ENCODE data around the gene ANKRD42.

GRCh38 chr11:83172551-83172950 lies 21.0 kb upstream of the ANKRD42 start:
- TF ChIP-seq POLR2A (IDR thresholded peaks at IDR 0.05; ENCODE audit: low read depth, low read length): no peak
- TF ChIP-seq POU2F2 (IDR thresholded peaks at IDR 0.05; ENCODE audit: low read depth, low read length): no peak
- no peak for TF ChIP-seq POLR2AphosphoS5 (IDR thresholded peaks at IDR 0.05; ENCODE audit: low read depth, low read length)
- TF ChIP-seq TAF1 (IDR thresholded peaks at IDR 0.05; ENCODE audit: low read depth, low read length): no peak

Data from GM12891 (cell line).